ENCODE results near the gene HSPA2. TPM values are rescaled to one million over a fixed set of nuclear protein-coding genes. Genes with fewer than 3 reads are reported as not detected.

The HSPA2 gene
- polyA plus RNA-seq, 1 of the 3 experiments (the other 2 are of a cell fraction): 20.8 TPM

DNA sequence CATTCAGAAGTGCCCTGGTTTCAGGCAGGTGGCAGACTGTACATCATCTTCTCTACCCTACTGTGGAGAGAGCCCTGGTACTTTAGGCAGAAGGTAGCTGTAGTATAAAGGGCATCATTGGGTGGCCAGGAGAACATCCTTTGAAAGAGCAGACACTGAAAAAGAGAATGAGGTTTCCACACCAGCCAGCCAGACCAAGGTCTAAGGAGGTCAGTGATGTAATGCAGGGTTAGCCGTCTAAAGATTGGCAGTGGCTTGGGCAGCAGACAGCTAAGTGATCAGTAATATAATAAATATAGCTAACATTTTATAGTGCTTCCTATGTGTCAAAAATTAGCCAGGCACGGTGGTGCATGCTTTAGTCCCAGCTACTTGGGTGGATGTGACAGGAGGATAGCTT, 48.9 kb upstream of the HSPA2 start:
- Histone ChIP-seq H3K4me3 (ENCODE audit: low read depth in 2 of 2, low read length in 1 of 2) (no peak overlapping the region), H3K4me1 (ENCODE audit: control insufficient read depth in 1 of 2, insufficient read depth in 2 of 2, low read depth in 1 of 2, low read length in 1 of 2) (no peaks in the 10 kb centered on the region; a peak in 1 of 4 replicates), H2AFZ (ENCODE audit: low read depth) (no peak overlapping the region), H3K9me2 (no peaks in the 10 kb centered on the region), H3K9me3 (no peaks in the 10 kb centered on the region), H3K4me2 (no peak overlapping the region), H3K36me3 (replicated peaks in 1 of 2; ENCODE audit: control insufficient read depth in 1 of 2, insufficient read depth in 2 of 2, low read length in 1 of 2) (peaks cover 25 to 31% of the 10 kb centered on the region in 2 experiments), H3F3A (replicated peaks; ENCODE audit: insufficient read depth) (no peaks in the 10 kb centered on the region), H4K20me1 (ENCODE audit: insufficient read depth) (no peaks in the 10 kb centered on the region), H3K27ac (ENCODE audit: low read depth in 2 of 2, low read length in 1 of 2) (no peak overlapping the region), H3K27me3 (ENCODE audit: insufficient read depth) (no peaks in the 10 kb centered on the region), H3K9ac (no peak overlapping the region), H3K79me2 (ENCODE audit: insufficient read depth) (0 out of 2 replicates have a peak, but pooled peaks cover 4% of the 10 kb centered on the region)
- WGBS (ENCODE audit: low lambda C conversion rate): 95% methylated on average over 2 of the region's 2 CpGs
- POLR2A ChIA-PET: interaction anchor here (1.7 kb wide), 1 partner anchor 9 kb away, joined by 3 read pairs; no protein-coding TSS in a partner anchor
- no peak for TF ChIP-seq RXRA (IDR thresholded peaks at IDR 0.05; ENCODE audit: borderline replicate concordance, low read depth)
- TF ChIP-seq EP300 (IDR thresholded peaks at IDR 0.05; ENCODE audit: borderline replicate concordance in 1 of 2, low read depth in 1 of 2, low read length in 1 of 2): no peak
- no peak for TF ChIP-seq RAD21 (IDR thresholded peaks at IDR 0.05; ENCODE audit: low read length)
- TF ChIP-seq, protein P1, sequence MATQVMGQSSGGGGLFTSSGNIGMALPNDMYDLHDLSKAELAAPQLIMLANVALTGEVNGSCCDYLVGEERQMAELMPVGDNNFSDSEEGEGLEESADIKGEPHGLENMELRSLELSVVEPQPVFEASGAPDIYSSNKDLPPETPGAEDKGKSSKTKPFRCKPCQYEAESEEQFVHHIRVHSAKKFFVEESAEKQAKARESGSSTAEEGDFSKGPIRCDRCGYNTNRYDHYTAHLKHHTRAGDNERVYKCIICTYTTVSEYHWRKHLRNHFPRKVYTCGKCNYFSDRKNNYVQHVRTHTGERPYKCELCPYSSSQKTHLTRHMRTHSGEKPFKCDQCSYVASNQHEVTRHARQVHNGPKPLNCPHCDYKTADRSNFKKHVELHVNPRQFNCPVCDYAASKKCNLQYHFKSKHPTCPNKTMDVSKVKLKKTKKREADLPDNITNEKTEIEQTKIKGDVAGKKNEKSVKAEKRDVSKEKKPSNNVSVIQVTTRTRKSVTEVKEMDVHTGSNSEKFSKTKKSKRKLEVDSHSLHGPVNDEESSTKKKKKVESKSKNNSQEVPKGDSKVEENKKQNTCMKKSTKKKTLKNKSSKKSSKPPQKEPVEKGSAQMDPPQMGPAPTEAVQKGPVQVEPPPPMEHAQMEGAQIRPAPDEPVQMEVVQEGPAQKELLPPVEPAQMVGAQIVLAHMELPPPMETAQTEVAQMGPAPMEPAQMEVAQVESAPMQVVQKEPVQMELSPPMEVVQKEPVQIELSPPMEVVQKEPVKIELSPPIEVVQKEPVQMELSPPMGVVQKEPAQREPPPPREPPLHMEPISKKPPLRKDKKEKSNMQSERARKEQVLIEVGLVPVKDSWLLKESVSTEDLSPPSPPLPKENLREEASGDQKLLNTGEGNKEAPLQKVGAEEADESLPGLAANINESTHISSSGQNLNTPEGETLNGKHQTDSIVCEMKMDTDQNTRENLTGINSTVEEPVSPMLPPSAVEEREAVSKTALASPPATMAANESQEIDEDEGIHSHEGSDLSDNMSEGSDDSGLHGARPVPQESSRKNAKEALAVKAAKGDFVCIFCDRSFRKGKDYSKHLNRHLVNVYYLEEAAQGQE (IDR thresholded peaks at IDR 0.05; ENCODE audit: low read depth, low read length): no peak
- TF ChIP-seq JUND (IDR thresholded peaks at IDR 0.05): no peak
- no peak for TF ChIP-seq GATA2 (CRISPR knock-in tag; IDR thresholded peaks at IDR 0.05)
- TF ChIP-seq FOSL2 (IDR thresholded peaks at IDR 0.05; ENCODE audit: borderline replicate concordance, low read depth): no peak
- no peak for TF ChIP-seq FOXM1 (IDR thresholded peaks at IDR 0.05; ENCODE audit: low read depth)
- TF ChIP-seq, protein P2, sequence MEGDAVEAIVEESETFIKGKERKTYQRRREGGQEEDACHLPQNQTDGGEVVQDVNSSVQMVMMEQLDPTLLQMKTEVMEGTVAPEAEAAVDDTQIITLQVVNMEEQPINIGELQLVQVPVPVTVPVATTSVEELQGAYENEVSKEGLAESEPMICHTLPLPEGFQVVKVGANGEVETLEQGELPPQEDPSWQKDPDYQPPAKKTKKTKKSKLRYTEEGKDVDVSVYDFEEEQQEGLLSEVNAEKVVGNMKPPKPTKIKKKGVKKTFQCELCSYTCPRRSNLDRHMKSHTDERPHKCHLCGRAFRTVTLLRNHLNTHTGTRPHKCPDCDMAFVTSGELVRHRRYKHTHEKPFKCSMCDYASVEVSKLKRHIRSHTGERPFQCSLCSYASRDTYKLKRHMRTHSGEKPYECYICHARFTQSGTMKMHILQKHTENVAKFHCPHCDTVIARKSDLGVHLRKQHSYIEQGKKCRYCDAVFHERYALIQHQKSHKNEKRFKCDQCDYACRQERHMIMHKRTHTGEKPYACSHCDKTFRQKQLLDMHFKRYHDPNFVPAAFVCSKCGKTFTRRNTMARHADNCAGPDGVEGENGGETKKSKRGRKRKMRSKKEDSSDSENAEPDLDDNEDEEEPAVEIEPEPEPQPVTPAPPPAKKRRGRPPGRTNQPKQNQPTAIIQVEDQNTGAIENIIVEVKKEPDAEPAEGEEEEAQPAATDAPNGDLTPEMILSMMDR (IDR thresholded peaks at IDR 0.05): no peak
- TF ChIP-seq, protein P3, sequence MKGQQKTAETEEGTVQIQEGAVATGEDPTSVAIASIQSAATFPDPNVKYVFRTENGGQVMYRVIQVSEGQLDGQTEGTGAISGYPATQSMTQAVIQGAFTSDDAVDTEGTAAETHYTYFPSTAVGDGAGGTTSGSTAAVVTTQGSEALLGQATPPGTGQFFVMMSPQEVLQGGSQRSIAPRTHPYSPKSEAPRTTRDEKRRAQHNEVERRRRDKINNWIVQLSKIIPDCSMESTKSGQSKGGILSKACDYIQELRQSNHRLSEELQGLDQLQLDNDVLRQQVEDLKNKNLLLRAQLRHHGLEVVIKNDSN (IDR thresholded peaks at IDR 0.05; ENCODE audit: borderline replicate concordance, low read depth): no peak
- TF ChIP-seq, protein P4, sequence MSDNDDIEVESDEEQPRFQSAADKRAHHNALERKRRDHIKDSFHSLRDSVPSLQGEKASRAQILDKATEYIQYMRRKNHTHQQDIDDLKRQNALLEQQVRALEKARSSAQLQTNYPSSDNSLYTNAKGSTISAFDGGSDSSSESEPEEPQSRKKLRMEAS (IDR thresholded peaks at IDR 0.05; ENCODE audit: low read depth): no peak
- TF ChIP-seq, protein P5, sequence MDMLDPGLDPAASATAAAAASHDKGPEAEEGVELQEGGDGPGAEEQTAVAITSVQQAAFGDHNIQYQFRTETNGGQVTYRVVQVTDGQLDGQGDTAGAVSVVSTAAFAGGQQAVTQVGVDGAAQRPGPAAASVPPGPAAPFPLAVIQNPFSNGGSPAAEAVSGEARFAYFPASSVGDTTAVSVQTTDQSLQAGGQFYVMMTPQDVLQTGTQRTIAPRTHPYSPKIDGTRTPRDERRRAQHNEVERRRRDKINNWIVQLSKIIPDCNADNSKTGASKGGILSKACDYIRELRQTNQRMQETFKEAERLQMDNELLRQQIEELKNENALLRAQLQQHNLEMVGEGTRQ (IDR thresholded peaks at IDR 0.05; ENCODE audit: borderline replicate concordance, low read depth, low read length): no peak
- TF ChIP-seq MEF2A (IDR thresholded peaks at IDR 0.05; ENCODE audit: borderline replicate concordance, low read depth): no peak
- TF ChIP-seq, protein P6, sequence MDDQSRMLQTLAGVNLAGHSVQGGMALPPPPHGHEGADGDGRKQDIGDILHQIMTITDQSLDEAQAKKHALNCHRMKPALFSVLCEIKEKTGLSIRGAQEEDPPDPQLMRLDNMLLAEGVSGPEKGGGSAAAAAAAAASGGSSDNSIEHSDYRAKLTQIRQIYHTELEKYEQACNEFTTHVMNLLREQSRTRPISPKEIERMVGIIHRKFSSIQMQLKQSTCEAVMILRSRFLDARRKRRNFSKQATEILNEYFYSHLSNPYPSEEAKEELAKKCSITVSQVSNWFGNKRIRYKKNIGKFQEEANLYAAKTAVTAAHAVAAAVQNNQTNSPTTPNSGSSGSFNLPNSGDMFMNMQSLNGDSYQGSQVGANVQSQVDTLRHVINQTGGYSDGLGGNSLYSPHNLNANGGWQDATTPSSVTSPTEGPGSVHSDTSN (IDR thresholded peaks at IDR 0.05): no peak
- TF ChIP-seq FOXJ3 (CRISPR knock-in tag; IDR thresholded peaks at IDR 0.05): no peak
- TF ChIP-seq NRF1 (IDR thresholded peaks at IDR 0.05; ENCODE audit: low read depth, low read length): no peak
- TF ChIP-seq EZH2phosphoT487 (IDR thresholded peaks at IDR 0.05; ENCODE audit: borderline replicate concordance, low read depth): no peak
- TF ChIP-seq, protein P7, sequence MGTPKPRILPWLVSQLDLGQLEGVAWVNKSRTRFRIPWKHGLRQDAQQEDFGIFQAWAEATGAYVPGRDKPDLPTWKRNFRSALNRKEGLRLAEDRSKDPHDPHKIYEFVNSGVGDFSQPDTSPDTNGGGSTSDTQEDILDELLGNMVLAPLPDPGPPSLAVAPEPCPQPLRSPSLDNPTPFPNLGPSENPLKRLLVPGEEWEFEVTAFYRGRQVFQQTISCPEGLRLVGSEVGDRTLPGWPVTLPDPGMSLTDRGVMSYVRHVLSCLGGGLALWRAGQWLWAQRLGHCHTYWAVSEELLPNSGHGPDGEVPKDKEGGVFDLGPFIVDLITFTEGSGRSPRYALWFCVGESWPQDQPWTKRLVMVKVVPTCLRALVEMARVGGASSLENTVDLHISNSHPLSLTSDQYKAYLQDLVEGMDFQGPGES (IDR thresholded peaks at IDR 0.05; ENCODE audit: low read depth, low read length): no peak
- TF ChIP-seq TAF1 (IDR thresholded peaks at IDR 0.05; ENCODE audit: borderline replicate concordance, low read depth, low read length): no peak
- CTCF ChIA-PET: interaction anchor here (0.8 to 3.2 kb wide), 6 partner anchors 10 to 145 kb away, joined by 3 to 23 read pairs (median 4); no protein-coding TSS in a partner anchor
- DNase-seq: no peak
